ENCODE results near the gene SNX8.
"Not testable (repeated sequence)": the region's sequence is repeated elsewhere in the genome, so short reads cannot be mapped to it uniquely, and the experiment has no call there.

The SNX8 gene

GRCh38 chr7:2314209-2314955 lies at the start of gene SNX8:
Gene SNX8 (minus strand): TSS chr7:2314441. CDS start chr7:2314421, 20 bp downstream.
- peak; percentile 57 to 75 for DNase-seq

GRCh38 chr7:2362385-2363088 lies 48.3 kb upstream of the SNX8 start:
- DNase-seq, result no peak

GRCh38 chr7:2360796-2361195 lies 46.6 kb upstream of the SNX8 start:
- DNase-seq, result no peak

- DNase-seq, result no peak
Measured at GRCh38 chr7:2359610-2360009, 45.4 kb upstream of the SNX8 start.

- DNase-seq, result no peak
Measured at GRCh38 chr7:2358968-2359527, 44.8 kb upstream of the SNX8 start.

GRCh38 chr7:2357571-2357970 lies 43.3 kb upstream of the SNX8 start:
- no peak for DNase-seq

- DNase-seq, result no peak
Measured at GRCh38 chr7:2357165-2357564, 42.9 kb upstream of the SNX8 start.

- DNase-seq, result no peak
Measured at GRCh38 chr7:2355705-2356008, 41.4 kb upstream of the SNX8 start.

GRCh38 chr7:2354939-2355704 lies 40.9 kb upstream of the SNX8 start:
- no peak for DNase-seq

GRCh38 chr7:2354186-2354938 lies 40.1 kb upstream of the SNX8 start, which contains the start of gene EIF3B:
Gene EIF3B (plus strand): TSS chr7:2354827. CDS start chr7:2354922, 95 bp downstream.
- DNase-seq, result peak; percentile 84 to 93

GRCh38 chr7:2353936-2354185 lies 39.6 kb upstream of the SNX8 start:
- DNase-seq, result peak; percentile 73 to 86

- no peak for DNase-seq
Measured at GRCh38 chr7:2353113-2353935, 39.1 kb upstream of the SNX8 start.

GRCh38 chr7:2350861-2351260 lies 36.6 kb upstream of the SNX8 start:
- DNase-seq, result no peak

GRCh38 chr7:2350055-2350454 lies 35.8 kb upstream of the SNX8 start:
- DNase-seq, result no peak

- not testable (repeated sequence) for DNase-seq
Measured at GRCh38 chr7:2347351-2348063, 33.3 kb upstream of the SNX8 start.

GRCh38 chr7:2336626-2337299 lies 22.5 kb upstream of the SNX8 start:
- DNase-seq, result no peak

GRCh38 chr7:2332606-2333231 lies 18.5 kb upstream of the SNX8 start:
- not testable (repeated sequence) for DNase-seq

- DNase-seq, result no peak
Measured at GRCh38 chr7:2331707-2332106, 17.5 kb upstream of the SNX8 start.

- no peak for DNase-seq
Measured at GRCh38 chr7:2330493-2330892, 16.3 kb upstream of the SNX8 start.

- DNase-seq, result no peak
Measured at GRCh38 chr7:2326951-2327350, 12.7 kb upstream of the SNX8 start.

Data from AML-193 (cell line).